Stimulated activated CD8-positive, alpha-beta memory T cell treated with anti-CD3 and anti-CD28 coated beads, Interleukin-2, amount 100 ng/mL, for 1 hour (primary cell): Measurements from ENCODE around the gene ALDH1A1.
"Not testable (repeated sequence)": the region's sequence is repeated elsewhere in the genome, so short reads cannot be mapped to it uniquely, and the experiment has no call there.

Source experiments
- DNase-seq, 2 donors: peaks; one replicate each; pipeline ENCODE4 v3.0.0-alpha.2; 2020; ENCODE audit warnings: low read depth in 2 of 2

The ALDH1A1 gene

DNA sequence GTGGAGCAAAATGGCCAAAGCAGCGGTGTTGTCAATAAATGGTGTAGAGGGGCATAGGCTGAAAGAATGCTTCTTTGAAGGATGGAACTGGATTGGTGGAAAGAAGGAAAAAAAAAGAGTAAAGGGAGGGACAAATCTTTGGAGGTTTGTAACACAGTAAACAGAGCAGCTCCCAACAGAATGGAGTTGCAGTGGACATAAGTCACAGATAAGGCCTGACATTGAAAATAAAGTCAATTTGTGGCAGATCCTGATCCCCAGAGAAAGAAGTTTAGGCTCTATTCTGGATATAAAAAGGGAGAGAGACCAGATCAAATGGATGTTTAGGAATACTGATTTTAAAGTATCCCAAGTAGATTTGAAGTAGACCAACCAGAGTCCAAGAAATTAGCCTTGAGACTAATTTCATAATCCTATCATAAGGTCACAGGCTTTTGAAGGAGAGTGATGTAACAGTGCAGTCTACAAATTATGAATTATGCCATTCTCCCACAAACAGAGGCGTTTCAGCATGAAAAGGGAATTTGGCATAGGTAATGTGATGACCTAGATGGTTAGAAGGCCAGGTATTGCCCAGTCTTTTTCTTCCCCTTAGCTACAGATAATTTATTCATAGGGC, 8.9 kb downstream of the ALDH1A1 start:
- DNase-seq = no peak

DNA sequence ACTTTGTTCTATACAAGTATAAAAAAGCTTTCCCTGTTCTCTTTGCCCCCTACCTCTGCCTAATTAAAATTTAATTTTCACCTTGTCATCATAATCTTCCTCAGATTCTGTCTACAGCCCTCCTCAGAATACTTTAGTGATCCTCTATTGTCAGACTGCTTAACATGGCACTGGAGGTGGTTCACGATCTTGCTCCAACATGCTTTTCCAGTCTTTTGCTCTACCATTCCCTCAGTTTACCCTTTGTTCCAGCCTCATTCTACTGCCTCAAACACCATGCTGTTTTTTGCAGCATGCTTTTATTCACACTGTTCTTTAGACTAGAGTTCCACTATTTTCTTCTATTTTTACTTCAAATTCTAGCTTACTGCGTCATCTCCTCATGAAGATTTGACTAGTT, 10.4 kb downstream of the ALDH1A1 start:
- no peak for DNase-seq

DNA sequence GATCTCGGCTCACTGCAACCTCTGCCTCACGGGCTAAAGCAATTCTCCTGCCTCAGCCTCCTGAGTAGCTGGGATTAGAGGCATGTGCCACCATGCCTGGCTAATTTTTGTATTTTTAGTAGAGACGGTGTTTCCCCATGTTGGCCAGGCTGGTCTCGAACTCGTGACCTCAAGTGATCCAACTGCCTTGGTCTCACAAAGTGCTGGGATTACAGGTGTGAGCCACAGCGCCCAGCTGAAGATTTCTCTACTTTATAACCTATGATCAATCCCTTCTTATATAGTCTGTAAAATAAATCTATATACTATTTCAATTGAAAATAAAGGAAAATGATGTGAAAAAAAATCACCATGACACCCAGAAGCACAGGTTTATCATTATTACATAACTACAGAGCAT, 13.3 kb downstream of the ALDH1A1 start:
- DNase-seq = not testable (repeated sequence)

DNA sequence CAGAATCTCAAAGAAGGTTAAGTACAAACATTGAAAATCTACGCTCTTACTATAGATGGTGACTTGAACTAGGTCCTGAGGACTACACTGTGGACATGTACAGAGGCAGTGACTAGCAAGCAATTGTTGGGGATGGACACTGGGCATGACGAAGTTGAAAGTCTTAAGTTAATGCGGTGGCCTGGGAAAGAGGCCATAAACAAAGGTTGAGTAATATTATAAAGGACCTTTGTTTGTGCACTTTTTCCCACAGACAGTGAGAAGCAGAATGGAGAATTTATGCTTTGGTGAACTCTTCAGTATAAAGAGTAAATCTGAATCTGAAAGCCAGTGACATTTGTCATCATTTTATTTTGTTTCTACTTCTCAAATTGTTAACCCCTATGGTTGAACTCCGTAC, 15.3 kb downstream of the ALDH1A1 start:
- DNase-seq = no peak

DNA sequence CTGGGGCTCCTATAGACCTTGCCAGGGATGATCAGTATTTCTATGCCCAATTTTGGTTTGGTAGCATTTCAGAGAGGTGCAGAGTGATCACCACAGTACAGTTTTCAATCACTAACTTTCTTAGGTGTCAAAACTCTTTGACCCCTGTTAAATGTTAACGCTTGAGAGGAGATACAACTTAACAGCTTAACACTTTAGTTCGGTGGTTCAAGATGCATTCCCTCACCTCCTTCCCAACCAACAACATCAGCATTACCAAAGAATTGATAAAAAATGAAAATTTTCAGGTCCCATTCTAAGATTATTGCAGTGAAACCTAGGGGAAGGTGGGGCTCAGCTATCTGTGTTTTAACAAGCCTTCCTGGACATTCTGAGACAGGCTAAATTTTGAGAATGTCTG, 16.2 kb downstream of the ALDH1A1 start:
- no peak for DNase-seq

DNA sequence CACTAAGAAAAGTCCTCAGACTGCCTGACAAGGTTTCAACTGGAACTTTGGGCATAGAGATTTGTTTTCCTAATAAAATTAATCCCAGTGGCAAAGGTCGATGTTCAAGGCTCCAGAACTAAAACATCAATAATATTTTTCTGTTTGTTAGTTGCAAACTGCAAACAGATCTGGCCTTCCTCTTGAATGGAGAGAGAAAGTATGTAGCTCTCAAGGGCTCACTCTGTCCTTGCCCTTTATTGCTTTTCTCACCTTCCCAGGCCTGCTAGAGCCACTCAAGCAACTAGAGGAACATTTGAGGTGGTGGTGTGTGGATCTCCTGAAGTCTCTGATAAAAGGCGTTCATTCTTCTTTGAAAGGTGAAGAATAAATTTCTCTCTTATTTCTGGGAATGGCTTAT, 16.6 kb downstream of the ALDH1A1 start:
- no peak for DNase-seq

DNA sequence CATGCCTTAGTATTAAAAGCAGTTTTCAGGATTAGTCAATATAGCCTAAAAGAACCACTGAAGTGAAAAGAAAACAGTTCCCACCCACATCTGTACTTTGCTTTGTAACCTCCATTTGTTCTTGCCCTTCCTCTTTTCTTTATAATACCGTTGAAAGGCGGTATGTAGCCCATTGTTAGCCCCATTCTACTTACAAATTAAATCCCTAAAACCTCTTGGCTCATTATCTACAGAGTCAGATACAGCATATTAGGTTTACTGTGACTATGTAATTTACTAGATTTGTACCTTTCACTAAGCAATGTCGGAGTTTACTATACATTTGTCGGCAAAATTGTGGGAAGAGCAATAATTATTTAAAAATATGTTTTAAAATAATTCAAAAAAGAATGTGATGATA, 17.3 kb downstream of the ALDH1A1 start:
- no peak for DNase-seq

DNA sequence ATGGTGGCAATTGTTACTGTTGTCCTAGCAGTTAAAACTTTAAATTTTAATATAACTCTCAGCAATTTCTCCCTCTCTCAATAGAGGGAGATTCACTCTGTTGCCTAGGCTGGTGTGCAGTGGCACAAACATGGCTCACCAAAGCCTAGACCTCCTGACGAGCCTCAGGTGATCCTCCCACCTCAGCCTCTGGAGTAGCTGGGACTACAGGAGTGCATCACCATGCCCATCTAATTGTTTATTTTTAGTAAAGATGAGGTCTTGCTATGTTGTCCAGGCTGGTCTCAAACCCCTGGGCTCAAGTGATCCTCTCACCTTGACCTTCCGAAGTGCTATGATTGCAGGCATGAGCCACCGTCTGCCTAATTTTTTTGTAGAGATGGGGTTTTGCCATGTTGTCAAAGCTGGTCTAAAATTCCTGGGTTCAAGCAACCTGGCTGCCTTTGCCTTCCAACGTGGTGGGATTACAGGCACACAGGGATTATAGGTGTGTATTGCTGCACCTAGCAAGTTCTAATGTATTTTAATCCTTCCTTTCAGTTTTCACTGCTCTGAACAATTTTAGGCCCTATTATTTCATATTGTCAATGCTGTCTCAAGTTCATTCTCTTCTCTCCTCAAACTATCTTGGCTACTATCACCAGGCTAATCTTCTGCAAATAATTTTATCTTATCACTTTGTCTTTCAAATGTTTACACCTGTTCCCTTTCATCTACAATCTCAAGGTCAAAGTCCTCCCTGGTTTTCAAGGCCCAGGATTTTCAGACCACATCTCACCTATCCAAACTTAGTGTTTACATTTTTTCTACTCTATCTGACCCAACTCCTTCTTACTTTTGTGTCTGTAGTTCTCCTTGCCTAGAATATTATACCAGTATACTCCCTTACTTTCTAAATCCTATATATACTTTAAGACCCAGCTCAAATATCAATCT, 18.9 kb downstream of the ALDH1A1 start:
- no peak for DNase-seq

DNA sequence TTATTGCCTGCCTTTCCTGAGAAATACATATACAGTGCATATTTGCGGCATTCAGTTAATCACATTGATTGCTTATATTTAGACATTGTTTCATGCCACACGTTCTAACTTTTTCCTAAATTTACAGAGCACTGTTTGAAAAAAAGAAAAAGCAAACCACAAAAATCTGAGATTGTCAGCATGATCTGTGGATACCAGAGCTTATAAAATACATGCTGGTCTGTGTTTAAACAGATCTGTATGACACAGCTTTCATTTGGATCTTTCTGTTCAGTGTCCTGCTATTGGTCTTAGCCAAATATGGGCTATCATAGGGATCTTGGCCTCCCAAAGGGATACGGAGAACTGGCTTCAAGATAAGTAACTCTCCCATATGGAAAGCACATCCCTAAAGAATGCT, 20.2 kb downstream of the ALDH1A1 start:
- no peak for DNase-seq

DNA sequence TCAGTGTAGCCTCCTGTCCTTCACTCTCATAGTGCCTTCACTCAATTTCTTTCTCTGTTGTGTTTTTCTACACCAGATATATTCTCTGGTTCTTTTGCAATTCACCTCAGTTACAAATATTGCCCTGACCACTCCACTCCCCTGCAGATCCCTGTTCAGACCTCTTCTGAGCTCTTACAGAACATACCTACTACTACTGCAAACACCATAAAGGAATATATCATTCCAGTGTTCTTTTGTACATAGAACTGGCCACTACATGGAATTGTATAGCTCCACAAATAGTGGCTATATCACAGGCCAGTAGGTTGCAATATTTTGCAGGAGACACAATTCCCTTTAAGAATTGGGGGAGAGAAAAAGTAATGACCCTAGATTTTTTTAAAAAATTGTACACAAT, 21.0 kb downstream of the ALDH1A1 start:
- no peak for DNase-seq

DNA sequence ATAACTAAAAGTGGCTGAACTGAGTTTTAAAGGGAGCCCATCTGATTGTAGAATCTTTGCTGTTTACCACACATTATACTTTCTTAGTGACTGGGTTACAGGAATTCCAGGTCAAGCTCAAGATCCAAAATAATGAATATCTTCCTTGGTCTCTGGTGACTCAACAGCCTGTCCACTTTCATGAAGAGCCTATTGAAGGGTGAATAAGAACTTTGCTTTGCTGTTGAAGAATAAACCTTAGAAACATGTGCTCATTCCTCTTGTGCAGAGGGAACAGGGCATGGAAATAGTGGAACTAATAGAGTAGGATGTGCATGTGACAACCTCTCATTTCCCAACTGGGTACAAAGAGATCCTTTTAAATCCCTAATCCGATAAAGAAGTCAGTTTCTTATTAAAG, 21.4 kb downstream of the ALDH1A1 start:
- DNase-seq = no peak

DNA sequence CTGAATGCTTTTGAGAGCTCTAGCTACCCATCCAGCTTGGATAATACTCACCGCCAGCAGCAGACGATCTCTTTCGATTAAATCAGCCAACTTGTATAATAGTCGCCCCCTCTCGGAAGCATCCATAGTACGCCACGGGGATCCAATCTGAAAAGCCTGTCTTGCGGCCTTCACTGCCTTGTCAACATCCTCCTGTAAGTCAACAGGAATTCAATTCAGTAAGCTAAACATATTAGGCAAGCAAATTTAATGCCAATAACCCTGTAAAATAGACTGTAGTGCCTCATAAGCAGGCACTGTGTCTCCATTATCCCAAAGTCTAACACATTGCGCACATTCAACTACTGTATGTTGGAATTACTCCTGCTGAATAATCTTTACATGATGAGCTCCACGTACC, 22.0 kb downstream of the ALDH1A1 start:
- no peak for DNase-seq

DNA sequence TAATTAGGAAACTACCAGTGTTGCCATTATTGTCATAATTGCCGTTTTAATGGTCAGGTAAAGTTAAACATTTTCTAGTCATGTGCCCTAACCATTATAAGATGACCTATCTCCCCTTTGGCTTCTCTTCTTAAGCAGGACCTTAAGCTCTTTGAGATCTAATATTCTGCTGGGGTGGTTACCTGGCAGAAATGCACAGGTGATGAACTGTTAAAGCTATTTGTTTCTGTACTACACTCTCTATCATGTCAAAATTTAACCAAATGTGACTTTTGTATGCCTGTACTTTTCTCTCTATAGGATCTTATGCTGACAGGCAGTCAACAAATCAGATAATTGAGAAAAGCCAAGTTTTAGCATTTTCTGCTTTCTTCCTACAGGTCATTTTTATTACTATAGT, 23.3 kb downstream of the ALDH1A1 start:
- DNase-seq = no peak

DNA sequence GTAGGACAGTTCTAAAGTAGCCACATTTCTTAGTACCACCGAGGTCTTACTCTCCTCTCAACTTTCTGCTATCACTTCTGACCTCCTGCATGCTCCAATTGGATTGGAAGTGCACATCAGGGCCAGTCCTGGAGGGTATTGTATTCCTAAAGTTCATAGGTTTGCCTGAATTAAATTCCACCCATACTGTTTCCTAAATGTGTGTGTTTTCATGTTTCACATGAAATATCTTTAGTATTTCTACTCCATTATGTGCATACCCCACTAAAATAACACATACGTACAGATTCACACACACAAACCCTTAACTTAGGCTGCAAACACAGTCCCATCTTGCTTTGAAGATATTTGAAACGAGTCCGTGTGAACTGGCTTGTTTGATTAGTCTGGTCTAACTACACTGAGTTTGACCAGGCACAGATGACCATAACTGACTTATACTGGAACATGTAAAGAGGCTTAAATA, 24.8 kb downstream of the ALDH1A1 start:
- DNase-seq = no peak

DNA sequence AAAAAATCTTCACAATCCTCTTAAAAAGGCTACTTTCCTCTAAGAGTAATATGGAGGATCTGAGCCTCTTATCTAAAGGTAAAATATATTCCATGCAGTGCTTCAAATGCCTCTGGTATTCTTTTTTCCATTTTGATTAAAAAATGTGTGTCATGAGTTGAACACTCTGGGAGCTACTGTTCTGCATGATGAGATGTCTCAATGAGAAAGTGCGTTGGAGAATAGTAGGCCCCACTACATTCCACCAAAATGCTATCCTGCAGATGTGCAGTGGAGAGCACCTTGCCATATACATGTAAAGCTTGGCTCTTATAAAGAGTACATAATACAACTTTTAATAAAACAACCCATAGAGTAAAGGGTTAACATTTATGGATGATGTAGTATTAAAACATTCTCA, 26.3 kb downstream of the ALDH1A1 start:
- DNase-seq = no peak

DNA sequence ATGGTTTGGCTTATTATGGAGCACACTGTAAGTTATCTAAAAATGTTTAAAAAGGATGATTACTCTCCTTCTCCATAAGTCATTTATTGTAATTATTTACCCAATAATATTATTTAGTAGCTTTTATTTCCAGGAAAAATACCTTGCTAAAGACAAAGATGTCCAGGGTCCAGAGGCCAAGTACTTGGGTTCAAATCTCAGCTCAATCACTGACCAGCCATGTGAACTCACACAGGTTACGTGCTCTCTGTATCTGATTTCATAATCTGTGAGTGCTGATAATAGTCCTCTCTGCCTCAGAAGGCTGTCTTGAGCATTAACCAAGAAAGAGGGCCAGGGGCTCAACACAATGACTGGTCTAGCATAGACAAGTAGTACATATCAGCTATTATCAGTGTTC, 27.0 kb downstream of the ALDH1A1 start:
- DNase-seq = no peak

DNA sequence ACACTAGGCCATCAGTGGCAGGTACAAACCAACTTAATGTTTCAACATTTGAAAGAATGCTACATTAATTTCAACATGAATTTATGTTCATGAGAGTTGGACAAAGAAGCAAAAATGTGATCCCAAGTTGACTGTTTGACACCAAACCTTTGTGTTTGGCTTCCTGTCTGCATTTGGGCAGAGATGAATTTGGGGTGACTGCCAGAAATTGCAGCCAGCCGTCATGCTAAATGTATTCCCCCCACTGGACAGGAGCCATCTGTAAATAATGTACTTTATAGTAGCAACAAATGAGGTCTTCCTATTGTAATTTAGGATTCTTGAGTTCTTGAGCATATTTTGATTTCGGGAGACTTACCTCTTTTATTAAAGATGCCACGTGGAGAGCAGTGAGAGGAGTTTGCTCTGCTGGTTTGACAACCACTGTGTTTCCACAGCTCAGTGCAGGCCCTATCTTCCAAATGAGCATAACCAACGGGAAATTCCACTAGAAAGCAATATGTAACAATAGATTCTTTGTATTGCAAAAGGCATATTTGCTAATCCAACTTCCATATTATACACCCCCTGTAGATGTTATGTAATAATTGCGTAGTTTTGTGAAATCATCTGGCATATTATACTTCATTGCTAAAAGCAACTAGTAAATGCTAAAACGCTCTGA, 27.6 kb downstream of the ALDH1A1 start:
- DNase-seq = no peak

DNA sequence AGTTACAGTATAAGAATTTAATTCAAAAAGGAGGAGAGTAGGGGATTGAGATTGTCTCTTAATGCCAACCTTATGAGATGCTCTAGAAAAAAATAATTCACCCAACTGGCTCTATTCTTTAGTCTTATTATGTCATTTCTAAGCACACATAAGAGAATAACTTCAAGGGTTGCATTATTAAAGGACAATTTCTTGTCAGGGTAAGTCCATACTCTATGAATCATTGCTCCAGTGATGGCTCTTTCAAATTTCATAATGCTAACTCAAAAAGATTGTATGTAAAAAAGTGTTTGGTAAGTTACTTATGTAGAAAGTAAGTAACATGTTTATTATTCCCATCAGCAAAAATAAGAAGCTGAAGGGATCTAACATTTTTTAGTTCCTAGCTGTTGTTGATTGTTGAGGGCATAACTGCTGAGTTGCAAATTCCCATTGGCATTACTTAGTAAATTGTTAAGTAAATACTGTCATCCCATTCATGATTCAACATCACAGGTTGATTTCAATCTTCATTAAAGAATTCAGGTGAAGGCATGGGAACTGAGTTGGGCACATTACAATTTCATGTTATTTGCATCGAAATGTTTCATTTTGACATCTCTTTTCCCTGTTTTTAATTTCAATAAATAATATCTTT, 28.6 kb downstream of the ALDH1A1 start:
- DNase-seq = no peak

DNA sequence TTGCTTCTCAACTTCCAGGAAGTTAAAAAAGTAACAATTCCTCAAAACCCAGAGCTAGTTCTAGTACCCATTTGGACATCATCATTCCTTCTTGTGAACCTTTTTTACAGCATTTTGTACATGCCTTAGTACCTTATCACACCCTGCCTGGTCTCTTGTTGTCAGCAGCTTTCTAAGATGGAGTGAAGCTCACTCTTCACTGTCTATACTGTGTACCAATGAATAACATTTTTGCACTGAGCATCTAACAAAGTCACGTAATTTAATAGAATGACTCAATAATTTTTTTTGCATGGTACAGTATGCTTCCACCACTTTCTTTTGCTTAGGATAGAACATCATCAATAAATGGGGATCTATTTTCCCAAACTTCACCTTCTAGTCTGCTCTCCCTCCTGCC, 29.8 kb downstream of the ALDH1A1 start:
- no peak for DNase-seq

DNA sequence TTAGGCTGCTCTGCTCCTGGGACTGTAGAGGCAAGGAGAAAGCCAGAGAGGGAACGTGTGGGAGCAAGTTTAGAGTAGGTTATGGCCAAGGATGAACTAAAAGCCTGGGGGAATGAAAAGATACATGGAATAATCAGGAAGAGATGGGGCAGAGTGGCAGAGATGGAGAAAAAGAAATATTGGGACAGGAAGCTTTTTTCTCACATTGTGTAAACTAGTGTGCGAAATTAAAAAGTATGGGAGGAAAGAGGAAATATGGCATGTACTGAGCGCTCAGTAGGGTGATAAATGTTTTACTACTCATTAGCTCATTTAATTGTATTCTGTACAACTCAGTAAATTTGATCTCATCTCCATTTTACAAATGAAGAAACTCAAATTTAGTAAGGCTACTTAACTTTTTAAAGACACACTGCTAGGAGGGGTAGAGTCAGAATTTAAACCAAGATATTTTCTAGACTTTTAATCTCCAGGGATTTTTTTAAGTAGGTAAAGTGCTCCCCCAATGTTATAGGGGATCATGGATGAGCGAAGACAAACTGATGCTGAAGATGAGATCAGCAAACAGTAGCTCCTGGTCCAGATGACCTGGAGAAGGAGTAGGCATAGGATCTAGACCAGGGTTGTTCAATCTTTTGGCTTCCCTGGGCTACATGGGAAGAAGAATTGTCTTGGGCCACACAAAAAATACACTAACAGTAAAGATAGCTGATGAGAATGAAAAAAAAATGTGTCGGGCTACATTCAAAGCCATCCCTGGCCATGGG, 30.8 kb downstream of the ALDH1A1 start:
- no peak for DNase-seq

DNA sequence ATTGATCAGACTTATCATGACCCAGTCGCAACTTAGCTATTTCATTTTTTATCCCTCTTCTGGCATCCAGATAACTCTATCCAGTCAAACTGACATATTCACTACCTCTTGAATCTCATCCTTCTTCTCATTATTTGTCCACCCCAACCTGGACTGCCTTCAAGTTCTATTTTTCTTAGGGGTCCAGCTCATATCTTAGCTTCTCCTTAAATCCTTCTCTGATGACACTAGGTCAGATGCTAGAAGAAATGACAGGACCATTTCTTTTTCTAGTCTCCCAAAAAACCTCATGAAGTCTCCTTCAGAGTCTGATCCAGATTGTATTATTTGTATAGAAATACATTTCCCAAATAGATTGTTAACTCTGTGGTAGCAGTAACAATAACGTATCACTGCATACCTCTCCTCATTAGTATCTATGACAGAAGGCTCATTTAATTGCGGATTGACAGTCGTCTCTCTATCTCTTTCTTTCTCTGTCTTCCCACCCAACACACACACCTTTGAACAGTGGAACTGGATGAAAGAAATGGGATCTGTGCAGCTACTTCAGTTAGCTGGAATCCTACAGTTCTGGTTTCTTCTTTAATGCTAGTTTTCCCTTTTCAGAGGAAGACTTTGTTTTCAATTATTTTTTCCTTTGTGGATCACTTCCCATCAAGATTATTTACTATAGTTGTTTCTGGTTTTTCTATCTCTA, 33.5 kb downstream of the ALDH1A1 start:
- no peak for DNase-seq
